ENCODE data around the gene DDIT4.

The DDIT4 gene

GRCh38 chr10:72259491-72260238 lies 14.1 kb upstream of the DDIT4 start:
- no peak for TF ChIP-seq CTCF (IDR thresholded peaks at IDR 0.05; ENCODE audit: low read depth, low read length)
- Histone ChIP-seq H3K36me3 (no peaks in the 10 kb centered on the region), H3K27me3 (ENCODE audit: insufficient read depth, low read depth, severe bottlenecking) (no peaks in the 10 kb centered on the region), H3K9me3 (ENCODE audit: severe bottlenecking) (peaks cover 2% of the 10 kb centered on the region), H3K4me3 (ENCODE audit: low read depth, low read length) (no peak overlapping the region), H3K27ac (peak overlapping the region; percentile 84)
- DNase-seq = no peak

GRCh38 chr10:72260239-72260975 lies 13.3 kb upstream of the DDIT4 start:
- Histone ChIP-seq H3K36me3 (no peaks in the 10 kb centered on the region), H3K4me3 (ENCODE audit: low read depth, low read length) (peak overlapping the region; percentile 49), H3K27me3 (ENCODE audit: insufficient read depth, low read depth, severe bottlenecking) (no peaks in the 10 kb centered on the region), H3K9me3 (ENCODE audit: severe bottlenecking) (peaks cover 2% of the 10 kb centered on the region), H3K27ac (peak overlapping the region; percentile 84)
- no peak for TF ChIP-seq CTCF (IDR thresholded peaks at IDR 0.05; ENCODE audit: low read depth, low read length)
- DNase-seq = no peak

- peak; percentile 87 for DNase-seq
- TF ChIP-seq CTCF (IDR thresholded peaks at IDR 0.05; ENCODE audit: low read depth, low read length) = 0 out of 2 replicates have a peak, but pooled peaks have one; percentile 22
- Histone ChIP-seq H3K9me3 (ENCODE audit: severe bottlenecking) (peaks cover 2% of the 10 kb centered on the region), H3K27ac (peak overlapping the region; percentile 84), H3K36me3 (no peaks in the 10 kb centered on the region), H3K4me3 (ENCODE audit: low read depth, low read length) (peak overlapping the region; percentile 49), H3K27me3 (ENCODE audit: insufficient read depth, low read depth, severe bottlenecking) (no peaks in the 10 kb centered on the region)
Observed at GRCh38 chr10:72260976-72261783, 12.5 kb upstream of the DDIT4 start.

- no peak for TF ChIP-seq CTCF (IDR thresholded peaks at IDR 0.05; ENCODE audit: low read depth, low read length)
- no peaks in the 10 kb centered on the region for H3K36me3 ChIP-seq
- peak overlapping the region; percentile 84 for H3K27ac ChIP-seq
- H3K4me3 ChIP-seq (ENCODE audit: low read depth, low read length) = peak overlapping the region; percentile 49
- H3K27me3 ChIP-seq (ENCODE audit: insufficient read depth, low read depth, severe bottlenecking) = no peaks in the 10 kb centered on the region
- no peak for DNase-seq
- peaks cover 2% of the 10 kb centered on the region for H3K9me3 ChIP-seq (ENCODE audit: severe bottlenecking)
Observed at GRCh38 chr10:72261784-72262404, 11.8 kb upstream of the DDIT4 start.

GRCh38 chr10:72263613-72264241 lies 10.0 kb upstream of the DDIT4 start:
- DNase-seq = no peak
- H3K27ac ChIP-seq = no peak overlapping the region
- H3K4me3 ChIP-seq (ENCODE audit: low read depth, low read length) = no peak overlapping the region
- H3K27me3 ChIP-seq (ENCODE audit: insufficient read depth, low read depth, severe bottlenecking) = no peaks in the 10 kb centered on the region
- TF ChIP-seq CTCF (IDR thresholded peaks at IDR 0.05; ENCODE audit: low read depth, low read length) = no peak
- no peaks in the 10 kb centered on the region for H3K36me3 ChIP-seq
- H3K9me3 ChIP-seq (ENCODE audit: severe bottlenecking) = peaks cover 2% of the 10 kb centered on the region

Data from WERI-Rb-1 (cell line).